Tibial artery (tissue), 4 donors: ENCODE data around the gene C20orf202.

Experiments used
- DNase-seq, 2 donors: peaks; one replicate each; pipeline ENCODE4 v3.0.0-alpha.2; 2019
- H3K27ac ChIP-seq, 2 donors: fragments of 200-600 bp; sonication (generic) in 1 of 2; 1 replicate in 1 of 2; 2 replicates in 1 of 2; pipeline ENCODE4 v1.5.1; 2018 to 2019; ENCODE audit warnings: mild to moderate bottlenecking in 1 of 2
- H3K27me3 ChIP-seq, 2 donors: fragments of 200-600 bp; sonication (generic) in 1 of 2; one replicate each; pipeline versions ENCODE4 v1.5.1 to v1.6.0; 2016 to 2019
- H3K36me3 ChIP-seq, 3 donors: fragments of 200-600 bp; sonication (generic) in 2 of 3; one replicate each; pipeline ENCODE4 v1.5.1; 2016 to 2019; ENCODE audit warnings: mild to moderate bottlenecking in 2 of 3
- H3K4me1 ChIP-seq, 4 donors: fragments of 200-600 bp; sonication (generic) in 2 of 4; 1 replicate in 3 of 4; 2 replicates in 1 of 4; pipeline ENCODE4 v1.5.1; 2016 to 2019
- H3K4me3 ChIP-seq, 2 donors: fragments of 200-600 bp; sonication (generic) in 1 of 2; 1 replicate in 1 of 2; 2 replicates in 1 of 2; pipeline ENCODE4 v1.5.1; 2018 to 2019; ENCODE audit warnings: mild to moderate bottlenecking in 2 of 2
- H3K9me3 ChIP-seq, 3 donors: fragments of 200-600 bp; sonication (generic) in 1 of 3; one replicate each; pipeline ENCODE4 v1.5.1; 2016 to 2019
- intact Hi-C: fragments of 100-400 bp; cut with DNase I; formaldehyde crosslinking; loops from one replicate; pipeline ENCODE4 v1.15.0; 2023; ENCODE audit warnings: low total_unique reads
- TF ChIP-seq, protein P1 (sequence below), 2 experiments: fragments of 200-600 bp in 1 of 2; fragments of 450-650 bp in 1 of 2; IDR thresholded peaks; one replicate each; pipeline ENCODE4 v1.5.1; 2017 to 2019; ENCODE audit warnings: antibody characterized with exemption in 2 of 2, mild to moderate bottlenecking in 1 of 2, moderate library complexity in 1 of 2

The C20orf202 gene

GRCh38 chr20:1202762-1203504 is at the start of gene C20orf202:
TSS of gene C20orf202 (plus strand) at chr20:1203454. CDS start at chr20:1203586, 132 bp downstream.
- DNase-seq = no peak
- no peaks in the 10 kb centered on the region for H3K36me3 ChIP-seq
- H3K4me1 ChIP-seq = no peaks in the 10 kb centered on the region
- no peaks in the 10 kb centered on the region for H3K9me3 ChIP-seq
- H3K4me3 ChIP-seq = no peak within 1 kb of the TSS
- intact Hi-C loops = no loop called here
- H3K27me3 ChIP-seq = peaks cover 0 to 5% of the 10 kb centered on the region in 2 donors
- no peak within 1 kb of the TSS for H3K27ac ChIP-seq
- TF ChIP-seq, protein P1, sequence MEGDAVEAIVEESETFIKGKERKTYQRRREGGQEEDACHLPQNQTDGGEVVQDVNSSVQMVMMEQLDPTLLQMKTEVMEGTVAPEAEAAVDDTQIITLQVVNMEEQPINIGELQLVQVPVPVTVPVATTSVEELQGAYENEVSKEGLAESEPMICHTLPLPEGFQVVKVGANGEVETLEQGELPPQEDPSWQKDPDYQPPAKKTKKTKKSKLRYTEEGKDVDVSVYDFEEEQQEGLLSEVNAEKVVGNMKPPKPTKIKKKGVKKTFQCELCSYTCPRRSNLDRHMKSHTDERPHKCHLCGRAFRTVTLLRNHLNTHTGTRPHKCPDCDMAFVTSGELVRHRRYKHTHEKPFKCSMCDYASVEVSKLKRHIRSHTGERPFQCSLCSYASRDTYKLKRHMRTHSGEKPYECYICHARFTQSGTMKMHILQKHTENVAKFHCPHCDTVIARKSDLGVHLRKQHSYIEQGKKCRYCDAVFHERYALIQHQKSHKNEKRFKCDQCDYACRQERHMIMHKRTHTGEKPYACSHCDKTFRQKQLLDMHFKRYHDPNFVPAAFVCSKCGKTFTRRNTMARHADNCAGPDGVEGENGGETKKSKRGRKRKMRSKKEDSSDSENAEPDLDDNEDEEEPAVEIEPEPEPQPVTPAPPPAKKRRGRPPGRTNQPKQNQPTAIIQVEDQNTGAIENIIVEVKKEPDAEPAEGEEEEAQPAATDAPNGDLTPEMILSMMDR (IDR thresholded peaks at IDR 0.05) = no peak

GRCh38 chr20:1154226-1154625 is 49.0 kb upstream of the C20orf202 start:
- intact Hi-C loops = no loop called here
- no peak overlapping the region for H3K27ac ChIP-seq
- TF ChIP-seq, protein P1 (IDR thresholded peaks at IDR 0.05) = no peak
- no peaks in the 10 kb centered on the region for H3K4me1 ChIP-seq
- no peak for DNase-seq
- no peak overlapping the region for H3K4me3 ChIP-seq
- peaks cover 33 to 41% (median 35%) of the 10 kb centered on the region in 3 donors for H3K36me3 ChIP-seq
- no peaks in the 10 kb centered on the region for H3K9me3 ChIP-seq
- no peaks in the 10 kb centered on the region for H3K27me3 ChIP-seq

DNA sequence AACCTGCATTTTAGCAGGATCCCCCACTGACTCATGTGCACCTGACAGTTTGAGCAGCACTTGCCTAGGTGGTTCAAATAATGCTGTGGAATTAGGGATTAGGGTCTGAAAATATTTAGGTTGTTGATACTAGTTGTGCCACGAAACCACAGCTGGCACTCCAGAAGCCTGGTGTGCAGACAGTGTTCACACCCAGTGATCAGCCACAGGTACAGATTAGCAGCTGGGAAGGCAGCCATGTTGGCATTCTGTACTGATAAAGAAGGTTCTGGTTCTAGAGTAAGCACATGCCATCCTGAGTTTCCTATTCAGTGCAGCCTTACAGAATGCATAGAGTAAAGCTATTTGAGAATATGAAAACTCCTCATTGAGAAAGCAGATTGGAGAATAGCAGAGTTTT is 48.6 kb upstream of the C20orf202 start:
- Histone ChIP-seq H3K4me1 (no peaks in the 10 kb centered on the region), H3K36me3 (peaks cover 32 to 45% (median 40%) of the 10 kb centered on the region in 3 donors)
- no peak for DNase-seq

GRCh38 chr20:1155342-1155741 is 47.9 kb upstream of the C20orf202 start:
- intact Hi-C loops = no loop called here
- TF ChIP-seq, protein P1 (IDR thresholded peaks at IDR 0.05) = no peak

More for the DNA sequence above, 48.6 kb upstream of the C20orf202 start:
- no peak overlapping the region for H3K4me3 ChIP-seq
- H3K27ac ChIP-seq = no peak overlapping the region
- H3K27me3 ChIP-seq = no peaks in the 10 kb centered on the region
- TF ChIP-seq, protein P1 (IDR thresholded peaks at IDR 0.05) = no peak
- intact Hi-C loops = no loop called here
- no peaks in the 10 kb centered on the region for H3K9me3 ChIP-seq

GRCh38 chr20:1160496-1160895 is 42.8 kb upstream of the C20orf202 start:
- Histone ChIP-seq H3K36me3 (peaks cover 65 to 72% (median 68%) of the 10 kb centered on the region in 3 donors), H3K4me3 (no peak overlapping the region), H3K27ac (no peak overlapping the region), H3K27me3 (no peaks in the 10 kb centered on the region), H3K4me1 (no peaks in the 10 kb centered on the region), H3K9me3 (no peaks in the 10 kb centered on the region)
- DNase-seq = no peak
- TF ChIP-seq, protein P1 (IDR thresholded peaks at IDR 0.05) = no peak
- intact Hi-C loops = no loop called here

More at GRCh38 chr20:1155342-1155741, 47.9 kb upstream of the C20orf202 start:
- no peaks in the 10 kb centered on the region for H3K4me1 ChIP-seq
- no peak overlapping the region for H3K27ac ChIP-seq
- H3K4me3 ChIP-seq = no peak overlapping the region
- no peaks in the 10 kb centered on the region for H3K9me3 ChIP-seq
- no peaks in the 10 kb centered on the region for H3K27me3 ChIP-seq
- peaks cover 36 to 52% (median 46%) of the 10 kb centered on the region in 3 donors for H3K36me3 ChIP-seq
- DNase-seq = no peak
